Chondrocyte (in vitro differentiated cells): Measurements from ENCODE around the gene USP6NL. TPM values are rescaled to one million over a fixed set of nuclear protein-coding genes. Genes with fewer than 3 reads are reported as not detected.
A peak's percentile ranks its signal among the peaks of the same experiment; 100 is the strongest.

Source experiments
- DNase-seq: peaks from one replicate; pipeline ENCODE4 v3.0.0; 2021; ENCODE audit warnings: mixed read lengths, low spot score
- H3K27ac Mint-ChIP-seq: one replicate; pipeline ENCODE4 v1.8.0; 2021; ENCODE audit warnings: mild to moderate bottlenecking, moderate library complexity, mixed read lengths; ENCODE audit not compliant: unreplicated experiment
- H3K27me3 Mint-ChIP-seq: 2 replicates; pipeline ENCODE4 v1.8.0; 2021; ENCODE audit warnings: low read depth, mixed read lengths
- H3K36me3 Mint-ChIP-seq: 2 replicates; pipeline ENCODE4 v1.8.0; 2021; ENCODE audit warnings: low read depth, mixed read lengths
- H3K4me1 Mint-ChIP-seq: 2 replicates; pipeline ENCODE4 v1.8.0; 2021; ENCODE audit warnings: low read depth, mild to moderate bottlenecking, mixed read lengths
- H3K4me3 Mint-ChIP-seq: one replicate; pipeline ENCODE4 v1.8.0; 2021; ENCODE audit warnings: mild to moderate bottlenecking, moderate library complexity, mixed read lengths; ENCODE audit not compliant: unreplicated experiment
- H3K9me3 Mint-ChIP-seq: 2 replicates; pipeline ENCODE4 v1.8.0; 2021; ENCODE audit warnings: low read depth, mixed read lengths
- CTCF ChIP-seq: fragments of 200-600 bp; sonication (generic); IDR thresholded peaks from 2 replicates; pipeline ENCODE4 v1.5.0; 2021; ENCODE audit warnings: antibody characterized with exemption, mild to moderate bottlenecking, moderate library complexity
- total RNA-seq: library from RNA; stranded (reverse); gene quantifications from 3 replicates; pipeline ENCODE4 v1.2.1, GENCODE V29; 2021

USP6NL gene
- total RNA-seq, 1 donor from 2014 or later = 12.3 TPM

DNA sequence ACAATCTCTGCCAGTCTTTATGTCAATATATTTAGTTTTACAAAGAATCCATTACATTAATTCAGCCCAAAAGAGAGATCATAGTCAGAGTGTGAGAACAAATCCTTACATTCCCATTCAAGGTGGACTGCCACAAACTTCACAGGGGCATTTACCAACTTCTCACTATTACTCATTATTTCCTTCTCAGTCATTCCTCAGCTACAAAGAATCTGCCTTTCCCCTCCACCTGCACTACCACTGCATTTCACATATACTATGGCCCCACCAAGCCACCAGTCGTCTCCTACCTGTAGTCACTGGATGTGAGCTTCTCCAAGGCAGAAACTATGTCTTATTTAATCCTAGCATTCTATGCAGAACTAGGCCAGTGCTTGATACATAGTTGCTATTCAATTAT lies 94.3 kb downstream of the USP6NL start:
- Mint-ChIP-seq H3K36me3 (no peaks in the 10 kb centered on the region), H3K4me3 (no peak overlapping the region), H3K4me1 (peaks cover 6% of the 10 kb centered on the region), H3K27me3 (no peaks in the 10 kb centered on the region), H3K9me3 (no peaks in the 10 kb centered on the region), H3K27ac (no peak overlapping the region)
- no peak for TF ChIP-seq CTCF
- no peak for DNase-seq

GRCh38 chr10:11516431-11516746 lies 95.1 kb downstream of the USP6NL start:
- Mint-ChIP-seq H3K27me3 (no peaks in the 10 kb centered on the region), H3K27ac (no peak overlapping the region), H3K36me3 (no peaks in the 10 kb centered on the region), H3K4me1 (peaks cover under 1% of the 10 kb centered on the region), H3K9me3 (no peaks in the 10 kb centered on the region), H3K4me3 (no peak overlapping the region)
- TF ChIP-seq CTCF = no peak
- DNase-seq = no peak

DNA sequence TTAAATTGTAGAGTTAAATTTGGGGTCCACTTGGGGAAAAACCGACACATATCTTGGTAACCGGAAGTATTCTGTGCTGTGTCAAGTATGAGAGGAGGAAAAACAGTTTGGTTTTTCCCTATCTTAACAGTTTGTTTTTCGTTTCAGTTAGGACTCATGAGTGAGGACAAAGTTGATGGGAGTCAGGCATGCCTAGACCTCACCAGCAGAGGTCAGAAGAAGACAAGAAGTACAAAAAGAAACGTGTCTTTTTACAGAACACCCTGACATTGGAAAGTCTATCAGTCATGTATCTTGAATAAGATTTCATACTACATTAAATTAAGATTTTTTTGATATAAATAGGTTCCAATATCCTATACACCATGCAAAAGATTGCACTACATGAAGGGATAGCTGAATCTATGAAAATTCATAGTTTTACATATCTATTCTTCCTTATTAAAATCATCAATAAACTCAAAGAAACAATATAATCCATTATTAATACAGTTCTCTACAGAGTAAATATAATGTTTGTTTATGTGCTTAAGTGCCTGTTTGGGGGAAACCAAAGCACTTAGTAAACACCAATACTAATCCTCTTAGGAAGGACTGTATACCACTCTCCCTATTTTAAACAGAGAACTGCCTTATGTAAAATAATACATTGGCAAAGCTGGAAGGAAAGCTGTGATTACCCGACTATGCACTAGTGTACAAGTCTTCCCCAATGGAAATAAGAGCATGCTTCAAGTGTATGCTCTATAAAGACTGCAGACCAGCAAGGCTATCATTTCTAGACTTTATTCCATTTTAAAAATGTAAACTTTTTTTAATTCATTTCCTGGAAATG lies 95.6 kb downstream of the USP6NL start:
- Mint-ChIP-seq H3K27me3 (no peaks in the 10 kb centered on the region), H3K9me3 (no peaks in the 10 kb centered on the region), H3K36me3 (no peaks in the 10 kb centered on the region), H3K4me3 (no peak overlapping the region), H3K27ac (no peak overlapping the region), H3K4me1 (peaks cover 3% of the 10 kb centered on the region)
- peak; percentile 91 for TF ChIP-seq CTCF
- DNase-seq = no peak

DNA sequence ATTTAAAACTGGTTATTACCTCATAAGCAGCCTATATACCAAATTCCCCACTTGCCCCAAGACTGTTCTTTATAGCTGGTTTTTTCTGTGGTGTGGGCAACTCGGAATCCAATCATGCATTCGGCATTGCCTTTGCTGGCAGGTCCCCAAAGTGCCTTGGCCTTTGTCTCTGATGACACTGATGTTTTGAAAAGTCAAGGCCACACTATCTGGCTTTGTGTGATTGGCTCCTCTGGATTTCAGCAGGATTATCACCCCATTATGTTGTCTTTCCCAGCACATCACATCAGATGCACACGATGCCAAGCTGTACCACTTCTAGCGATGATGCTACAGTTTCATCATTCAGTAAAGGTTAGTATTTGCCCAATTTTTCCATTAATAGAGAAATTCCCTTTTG lies 97.7 kb downstream of the USP6NL start:
- Mint-ChIP-seq H3K36me3 (no peaks in the 10 kb centered on the region), H3K4me3 (no peak overlapping the region), H3K27ac (no peak overlapping the region), H3K27me3 (no peaks in the 10 kb centered on the region), H3K4me1 (peaks cover 16% of the 10 kb centered on the region), H3K9me3 (no peaks in the 10 kb centered on the region)
- no peak for TF ChIP-seq CTCF
- no peak for DNase-seq

- no peak for DNase-seq
- H3K27me3 Mint-ChIP-seq = no peaks in the 10 kb centered on the region
- H3K4me1 Mint-ChIP-seq = peaks cover 16% of the 10 kb centered on the region
- H3K4me3 Mint-ChIP-seq = no peak overlapping the region
- TF ChIP-seq CTCF = no peak
- no peaks in the 10 kb centered on the region for H3K9me3 Mint-ChIP-seq
- no peaks in the 10 kb centered on the region for H3K36me3 Mint-ChIP-seq
- no peak overlapping the region for H3K27ac Mint-ChIP-seq
These were observed 98.9 kb downstream of the USP6NL start for GRCh38 chr10:11512596-11512995.
